Neural progenitor cell (in vitro differentiated cells): ENCODE results near the gene GLIPR2.

Experiments used
- CTCF ChIP-seq: fragments of 200-600 bp; sonication (generic); IDR thresholded peaks from 2 replicates; pipeline ENCODE4 v1.5.1; 2017; ENCODE audit warnings: antibody characterized with exemption, mild to moderate bottlenecking
- EZH2phosphoT487 ChIP-seq: fragments of 200-600 bp; sonication (generic); IDR thresholded peaks from 2 replicates; pipeline ENCODE4 v1.6.1; 2017; ENCODE audit warnings: antibody characterized with exemption

- TF ChIP-seq CTCF (no peak), EZH2phosphoT487 (no peak)
Measured at GRCh38 chr9:36169708-36170107, 33.2 kb downstream of the GLIPR2 start.
